GM19395 (cell line): ENCODE results near the gene PTPRM.
"Not testable (repeated sequence)": the region's sequence is repeated elsewhere in the genome, so short reads cannot be mapped to it uniquely, and the experiment has no call there.

Experiments
- ATAC-seq: cut with Tn5 transposase; IDR thresholded peaks from one replicate; pipeline ENCODE4 v1.9.1; 2021; ENCODE audit warnings: mild to moderate bottlenecking, moderate library complexity; ENCODE audit not compliant: unreplicated experiment

The PTPRM gene

GRCh38 chr18:8439055-8439454 lies 871.9 kb downstream of the PTPRM start:
- ATAC-seq: no peak

DNA sequence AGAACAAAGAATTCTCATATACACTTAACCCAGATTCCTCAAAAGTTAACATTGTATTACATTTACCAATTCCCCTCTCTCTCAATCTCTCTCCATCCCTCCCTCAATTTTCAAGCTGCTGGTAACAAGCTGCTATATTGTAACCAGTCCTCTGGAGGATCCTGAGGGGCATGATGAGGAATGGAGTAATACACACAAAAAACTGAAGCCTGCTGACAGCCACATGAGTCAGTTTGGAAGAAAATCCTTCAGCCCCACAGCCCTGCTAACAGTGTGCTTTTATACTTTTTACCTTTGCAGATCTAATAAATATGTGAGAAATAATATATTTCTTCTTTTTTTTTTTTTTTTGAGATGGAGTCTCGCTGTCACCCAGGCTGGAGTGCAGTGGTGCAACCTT lies 876.4 kb downstream of the PTPRM start:
- ATAC-seq: no peak

GRCh38 chr18:8446936-8447335 lies 879.8 kb downstream of the PTPRM start:
- ATAC-seq: not testable (repeated sequence)

DNA sequence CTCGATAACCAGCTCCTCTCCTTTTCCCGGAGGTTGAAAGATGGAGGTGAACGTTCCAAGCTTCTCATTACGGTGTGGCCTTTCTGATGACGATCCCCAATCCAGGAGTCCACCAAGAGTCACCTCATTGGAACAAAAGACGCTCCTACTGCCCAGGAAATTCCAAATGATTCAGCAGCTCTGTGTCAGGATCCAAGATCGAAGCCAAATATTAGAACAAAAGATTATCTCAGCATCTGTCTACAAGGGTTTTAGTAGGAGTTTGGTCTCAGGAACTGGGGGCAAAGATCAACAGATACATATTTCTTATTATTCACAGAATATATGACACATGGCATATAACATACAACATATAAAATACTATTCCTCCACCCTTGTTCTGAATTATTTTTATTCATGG lies 881.0 kb downstream of the PTPRM start:
- no peak for ATAC-seq

GRCh38 chr18:8450013-8450412 lies 882.9 kb downstream of the PTPRM start:
- ATAC-seq: no peak

DNA sequence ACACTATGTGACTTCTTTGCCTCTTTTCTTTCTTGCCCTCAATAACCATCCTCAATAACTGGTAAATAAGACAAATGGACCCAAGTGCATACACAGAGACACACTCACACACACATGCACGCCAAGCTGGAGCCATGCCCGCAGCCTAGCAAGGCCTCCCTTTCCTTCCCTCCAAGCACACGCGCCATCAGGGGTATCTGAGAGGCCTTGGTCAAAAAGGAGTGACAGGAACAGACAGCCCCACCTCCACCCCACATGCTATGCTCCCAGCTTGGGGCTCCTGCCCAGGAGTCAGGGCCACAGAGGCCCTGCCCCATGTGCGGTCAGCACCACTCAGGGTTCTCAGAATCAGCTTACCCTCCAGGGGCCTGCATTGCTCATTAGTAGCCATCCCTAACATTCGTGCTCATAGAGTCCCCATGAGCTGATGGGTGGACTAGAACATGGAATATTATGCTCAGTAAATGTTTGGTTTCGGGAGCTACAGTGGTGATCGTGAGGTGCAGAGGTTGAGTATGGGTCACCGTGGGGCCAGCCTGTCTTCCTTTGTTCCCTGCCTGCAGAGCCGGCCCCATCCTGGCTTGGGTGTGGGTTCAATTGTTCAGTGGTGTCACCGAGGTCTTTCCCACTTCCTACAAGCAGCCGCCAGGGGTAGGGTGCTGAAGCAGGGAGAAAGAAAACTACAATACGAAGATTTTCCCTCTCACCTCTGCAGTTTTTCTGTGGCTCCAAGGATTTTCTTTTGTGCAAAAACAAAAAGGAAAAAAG lies 884.0 kb downstream of the PTPRM start:
- no peak for ATAC-seq

DNA sequence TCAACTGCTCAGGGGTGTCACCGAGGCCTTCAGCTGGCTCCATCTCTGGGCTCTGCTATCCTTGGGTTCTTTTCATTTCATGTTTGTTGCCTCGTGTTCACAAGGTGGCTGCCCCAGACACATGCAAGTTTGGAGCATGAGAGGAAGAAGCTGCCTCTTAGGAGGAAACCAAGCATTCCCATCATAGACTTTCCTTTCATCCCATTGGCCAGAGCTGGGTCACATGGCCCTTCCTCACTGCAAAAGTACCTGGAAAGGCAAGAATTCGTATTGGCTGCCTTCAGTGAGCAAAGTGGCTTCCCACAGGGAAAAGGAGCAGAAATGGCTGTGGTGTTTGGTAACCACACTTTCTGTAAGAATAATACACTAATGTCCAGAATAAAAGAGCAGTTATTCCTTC lies 886.4 kb downstream of the PTPRM start:
- no peak for ATAC-seq

GRCh38 chr18:8454136-8454535 lies 887.0 kb downstream of the PTPRM start:
- no peak for ATAC-seq

GRCh38 chr18:8455661-8456614 lies 888.8 kb downstream of the PTPRM start:
- no peak for ATAC-seq
